Prostate gland (tissue), 2 donors: ENCODE results near the gene SCRT2. TPM values are rescaled to one million over a fixed set of nuclear protein-coding genes. Genes with fewer than 3 reads are reported as not detected.

Experiments used
- DNase-seq: peaks from one replicate; pipeline ENCODE4 v3.0.0-alpha.2; 2019; ENCODE audit warnings: low spot score
- H3K27ac ChIP-seq, 2 donors: fragments of 200-600 bp; sonication (generic); 2 replicates each; pipeline ENCODE4 v1.5.1; 2017 to 2019
- H3K27me3 ChIP-seq: fragments of 200-600 bp; sonication (generic); replicated peaks from 2 replicates; pipeline ENCODE4 v1.5.1; 2019; ENCODE audit not compliant: insufficient read depth
- H3K36me3 ChIP-seq, 2 donors: fragments of 200-600 bp; sonication (generic); 1 replicate in 1 of 2; 2 replicates in 1 of 2; pipeline versions ENCODE4 v1.5.1 to v1.8.1; 2017 to 2019
- H3K4me1 ChIP-seq: fragments of 200-600 bp; sonication (generic); replicated peaks from 2 replicates; pipeline ENCODE4 v1.5.1; 2019
- H3K4me3 ChIP-seq, 2 donors: fragments of 200-600 bp; sonication (generic); 2 replicates each; pipeline ENCODE4 v1.5.1; 2017 to 2019
- H3K9me3 ChIP-seq: fragments of 200-600 bp; sonication (generic); 2 replicates; pipeline ENCODE4 v1.5.1; 2017
- POLR2A ChIP-seq: fragments of 450-650 bp; IDR thresholded peaks from one replicate; pipeline ENCODE4 v1.6.1; 2016; ENCODE audit warnings: antibody characterized with exemption, mild to moderate bottlenecking
- POLR2AphosphoS5 ChIP-seq: sonication (generic); formaldehyde crosslinking; IDR thresholded peaks from one replicate; pipeline ENCODE4 v1.6.1; 2017; ENCODE audit warnings: antibody characterized with exemption
- WGBS: methylation state at CpG from one replicate; pipeline ENCODE4 v1.1.5; 2018; 5-methylcytosine and 5-hydroxymethylcytosine counted together
- intact Hi-C: fragments of 100-400 bp; cut with DNase I; formaldehyde crosslinking; loops from one replicate; pipeline ENCODE4 v1.14.2; 2022
- total RNA-seq, 2 donors: library from RNA; depleted of rRNA; stranded (reverse); fragments of >200 nt; gene quantifications; one replicate each; pipeline ENCODE4 v1.1.0, GENCODE V29; 2016
- TF ChIP-seq, protein P1 (sequence below), 4 experiments: fragments of 200-600 bp in 2 of 4; fragments of 450-650 bp in 2 of 4; sonication (generic) in 2 of 4; IDR thresholded peaks; 1 replicate in 3 of 4; 2 replicates in 1 of 4; pipeline ENCODE4 v1.5.1; 2016 to 2019; ENCODE audit warnings: antibody characterized with exemption in 4 of 4, mild to moderate bottlenecking in 2 of 4, moderate library complexity in 2 of 4

SCRT2 gene
- total RNA-seq, 2 donors from 2014 or later: 0.17 TPM; not detected in 1

DNA sequence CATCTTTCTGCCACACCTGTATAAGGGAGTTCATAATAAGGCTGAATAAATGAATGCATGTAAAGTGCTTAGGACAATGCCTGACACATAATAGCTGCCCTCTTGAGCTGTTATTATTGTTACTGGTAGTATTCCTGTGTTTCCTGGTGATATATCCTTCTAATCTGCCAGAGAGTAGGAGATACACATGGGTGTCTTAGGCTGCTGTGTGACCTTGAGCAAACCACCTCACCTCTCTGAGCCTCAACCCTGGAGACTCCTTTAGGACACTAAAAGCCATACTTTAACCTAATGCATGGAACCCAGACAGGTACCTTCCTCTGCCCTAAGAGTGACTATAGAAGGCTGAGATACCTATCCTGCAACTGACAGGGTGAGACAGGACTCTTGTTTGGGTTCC, 7.6 kb downstream of the SCRT2 start:
- TF ChIP-seq POLR2A: no peak
- no peak for TF ChIP-seq POLR2AphosphoS5
- TF ChIP-seq, protein P1, sequence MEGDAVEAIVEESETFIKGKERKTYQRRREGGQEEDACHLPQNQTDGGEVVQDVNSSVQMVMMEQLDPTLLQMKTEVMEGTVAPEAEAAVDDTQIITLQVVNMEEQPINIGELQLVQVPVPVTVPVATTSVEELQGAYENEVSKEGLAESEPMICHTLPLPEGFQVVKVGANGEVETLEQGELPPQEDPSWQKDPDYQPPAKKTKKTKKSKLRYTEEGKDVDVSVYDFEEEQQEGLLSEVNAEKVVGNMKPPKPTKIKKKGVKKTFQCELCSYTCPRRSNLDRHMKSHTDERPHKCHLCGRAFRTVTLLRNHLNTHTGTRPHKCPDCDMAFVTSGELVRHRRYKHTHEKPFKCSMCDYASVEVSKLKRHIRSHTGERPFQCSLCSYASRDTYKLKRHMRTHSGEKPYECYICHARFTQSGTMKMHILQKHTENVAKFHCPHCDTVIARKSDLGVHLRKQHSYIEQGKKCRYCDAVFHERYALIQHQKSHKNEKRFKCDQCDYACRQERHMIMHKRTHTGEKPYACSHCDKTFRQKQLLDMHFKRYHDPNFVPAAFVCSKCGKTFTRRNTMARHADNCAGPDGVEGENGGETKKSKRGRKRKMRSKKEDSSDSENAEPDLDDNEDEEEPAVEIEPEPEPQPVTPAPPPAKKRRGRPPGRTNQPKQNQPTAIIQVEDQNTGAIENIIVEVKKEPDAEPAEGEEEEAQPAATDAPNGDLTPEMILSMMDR (IDR thresholded peaks at IDR 0.05): no peak
- Histone ChIP-seq H3K36me3 (no peaks in the 10 kb centered on the region), H3K27ac (no peak overlapping the region), H3K4me3 (no peak overlapping the region), H3K9me3 (no peaks in the 10 kb centered on the region), H3K4me1 (no peaks in the 10 kb centered on the region), H3K27me3 (peaks cover 8% of the 10 kb centered on the region)
- DNase-seq: no peak
- intact Hi-C loops: no loop called here

DNA sequence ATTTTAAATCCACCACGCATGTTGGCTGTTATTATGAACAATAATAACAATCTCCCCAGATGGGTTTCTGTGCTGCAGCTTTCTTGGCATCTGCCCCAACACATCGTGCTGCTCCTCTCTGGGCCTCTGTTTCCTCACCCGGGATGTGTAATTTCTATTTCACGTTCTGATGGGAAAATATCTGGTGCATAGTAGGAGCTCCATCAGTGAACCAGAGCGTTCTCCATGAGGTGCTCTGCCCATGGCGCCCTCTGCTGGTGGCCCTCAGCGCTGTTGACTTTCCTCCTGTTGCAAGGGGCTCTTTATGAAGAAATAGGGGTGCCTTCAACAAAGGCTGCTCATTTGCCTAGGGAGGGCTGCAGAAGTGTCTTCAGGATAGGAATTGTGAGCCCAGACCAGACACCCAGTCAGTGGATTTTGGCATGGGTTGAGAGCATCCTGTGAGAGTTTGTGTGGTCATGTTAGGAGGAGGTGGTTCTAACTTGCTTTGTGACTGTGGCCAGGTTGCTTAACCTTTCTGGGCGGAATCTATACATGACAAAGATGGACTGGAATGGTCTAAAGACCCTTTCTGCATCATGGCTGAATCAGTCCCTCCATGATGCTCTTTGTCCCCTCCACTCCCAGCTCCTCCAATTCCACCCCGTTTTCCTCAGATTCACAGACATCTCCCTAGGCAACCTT, 8.1 kb downstream of the SCRT2 start:
- Histone ChIP-seq H3K27me3 (peaks cover 12% of the 10 kb centered on the region), H3K9me3 (no peaks in the 10 kb centered on the region), H3K4me3 (no peak overlapping the region), H3K27ac (no peak overlapping the region), H3K4me1 (no peaks in the 10 kb centered on the region), H3K36me3 (no peaks in the 10 kb centered on the region)
- WGBS: 31% methylated on average over 9 of the region's 9 CpGs
- TF ChIP-seq POLR2A: no peak
- TF ChIP-seq, protein P1 (IDR thresholded peaks at IDR 0.05): peak in 3 of 4 experiments; percentile 38 to 59 (median 46)
- TF ChIP-seq POLR2AphosphoS5: no peak
- intact Hi-C loops: no loop called here
- no peak for DNase-seq

DNA sequence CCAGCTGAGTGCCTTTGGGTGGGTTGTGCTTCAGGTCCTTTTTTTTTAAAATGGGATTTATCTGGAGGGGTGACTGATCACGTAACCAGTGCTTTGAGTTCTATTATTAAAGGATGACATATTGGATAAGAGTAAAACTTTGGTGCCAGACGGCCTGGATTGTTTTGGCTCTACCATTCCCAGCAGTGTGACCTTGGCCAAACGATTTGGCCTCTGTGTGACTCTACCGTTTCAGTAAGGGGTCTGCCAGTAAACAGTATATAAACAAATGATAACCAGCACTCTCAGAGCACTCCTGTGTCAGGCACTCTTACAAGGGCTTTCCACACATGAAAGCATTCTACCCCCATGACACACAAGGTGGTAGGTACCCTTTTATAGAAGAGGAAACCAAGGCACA, 8.7 kb downstream of the SCRT2 start:
- no peak overlapping the region for H3K27ac ChIP-seq
- intact Hi-C loops: no loop called here
- DNase-seq: no peak
- no peak overlapping the region for H3K4me3 ChIP-seq
- peaks cover 15% of the 10 kb centered on the region for H3K27me3 ChIP-seq
- H3K36me3 ChIP-seq: no peaks in the 10 kb centered on the region
- 44% methylated on average over 4 of the region's 4 CpGs for WGBS
- no peaks in the 10 kb centered on the region for H3K9me3 ChIP-seq
- H3K4me1 ChIP-seq: no peaks in the 10 kb centered on the region
- TF ChIP-seq POLR2A: no peak
- TF ChIP-seq POLR2AphosphoS5: no peak
- TF ChIP-seq, protein P1 (IDR thresholded peaks at IDR 0.05): no peak

DNA sequence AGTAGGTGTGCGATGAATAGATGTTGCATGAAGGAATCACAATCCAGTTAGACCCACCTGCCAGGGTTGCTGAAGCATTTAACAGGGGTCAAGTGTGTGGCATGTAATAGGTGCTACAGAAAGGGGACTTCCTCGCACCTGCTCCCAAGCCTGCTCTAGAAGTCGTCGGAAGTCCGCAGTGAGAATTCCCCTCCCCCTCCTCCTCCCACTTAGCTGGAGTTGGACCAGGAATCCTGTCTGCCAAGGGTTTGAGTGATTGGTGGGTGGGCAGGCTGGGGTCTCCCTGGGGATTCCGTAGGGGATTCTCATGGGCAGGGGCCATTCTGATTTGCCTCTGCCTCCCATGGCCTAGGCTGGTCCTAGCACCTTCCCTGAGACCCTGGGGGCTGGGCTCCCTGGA, 10.3 kb downstream of the SCRT2 start:
- 31% methylated on average over 6 of the region's 6 CpGs for whole genome bisulfite sequencing
- TF ChIP-seq POLR2A (no peak), POLR2AphosphoS5 (no peak)
- H3K27me3 ChIP-seq: peaks cover 15% of the 10 kb centered on the region

DNA sequence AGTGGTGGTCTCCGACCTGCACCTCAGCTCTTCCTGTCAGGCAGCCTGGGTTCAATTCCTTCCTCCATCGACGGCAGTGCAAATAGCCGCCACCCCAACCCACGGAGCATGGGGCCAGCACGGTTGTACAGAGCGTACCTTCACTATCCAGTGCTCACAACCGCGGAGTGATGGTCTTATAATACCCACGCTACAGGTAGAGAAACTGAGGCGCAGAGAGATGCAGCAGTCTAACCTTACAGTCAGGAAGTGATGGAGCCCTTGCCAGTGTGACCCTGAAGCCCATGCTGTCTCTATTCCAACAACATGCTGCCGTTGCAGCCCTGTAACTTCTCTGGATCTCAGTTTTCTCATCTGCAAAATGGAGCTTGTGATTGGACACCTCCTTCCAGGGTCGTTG, 11.0 kb downstream of the SCRT2 start:
- Histone ChIP-seq H3K9me3 (no peaks in the 10 kb centered on the region), H3K36me3 (no peaks in the 10 kb centered on the region), H3K4me3 (no peak overlapping the region), H3K4me1 (no peaks in the 10 kb centered on the region), H3K27me3 (peaks cover 15% of the 10 kb centered on the region), H3K27ac (no peak overlapping the region)
- TF ChIP-seq POLR2A (no peak), POLR2AphosphoS5 (no peak)
- TF ChIP-seq, protein P1 (IDR thresholded peaks at IDR 0.05): no peak
- DNase-seq: no peak
- WGBS: 49% methylated on average over 13 of the region's 13 CpGs
- intact Hi-C loops: no loop called here

More for the DNA sequence above, 10.3 kb downstream of the SCRT2 start:
- H3K4me3 ChIP-seq: no peak overlapping the region
- no peaks in the 10 kb centered on the region for H3K9me3 ChIP-seq
- no peaks in the 10 kb centered on the region for H3K36me3 ChIP-seq
- no peak overlapping the region for H3K27ac ChIP-seq
- H3K4me1 ChIP-seq: no peaks in the 10 kb centered on the region
- intact Hi-C loops: no loop called here
- DNase-seq: no peak
